ENCODE measurements around the gene TENM3.

TENM3 gene

GRCh38 chr4:182845618-182846017 is 602.4 kb downstream of the TENM3 start:
- no peak for DNase-seq (ENCODE audit: low read depth in 2 of 2)
- TF ChIP-seq CTCF (IDR thresholded peaks at IDR 0.05; ENCODE audit: low read depth, low read length): no peak

GRCh38 chr4:182846036-182846435 is 602.8 kb downstream of the TENM3 start:
- no peak overlapping the region for H3K4me3 ChIP-seq (replicated peaks in 1 of 2; ENCODE audit: low read depth in 2 of 2, low read length in 2 of 2)

More at GRCh38 chr4:182845618-182846017, 602.4 kb downstream of the TENM3 start:
- H3K4me3 ChIP-seq (replicated peaks in 1 of 2; ENCODE audit: low read depth in 2 of 2, low read length in 2 of 2): no peak overlapping the region

GRCh38 chr4:182847576-182848450 is 604.6 kb downstream of the TENM3 start:
- H3K4me3 ChIP-seq (replicated peaks in 1 of 2; ENCODE audit: low read depth in 2 of 2, low read length in 2 of 2): no peak overlapping the region
- TF ChIP-seq CTCF (IDR thresholded peaks at IDR 0.05; ENCODE audit: low read depth, low read length): no peak
- no peak for DNase-seq (ENCODE audit: low read depth in 2 of 2)

More at GRCh38 chr4:182846036-182846435, 602.8 kb downstream of the TENM3 start:
- TF ChIP-seq CTCF (IDR thresholded peaks at IDR 0.05; ENCODE audit: low read depth, low read length): no peak
- DNase-seq (ENCODE audit: low read depth in 2 of 2): no peak

GRCh38 chr4:182848685-182849084 is 605.5 kb downstream of the TENM3 start:
- no peak overlapping the region for H3K4me3 ChIP-seq (replicated peaks in 1 of 2; ENCODE audit: low read depth in 2 of 2, low read length in 2 of 2)
- TF ChIP-seq CTCF (IDR thresholded peaks at IDR 0.05; ENCODE audit: low read depth, low read length): no peak
- DNase-seq (ENCODE audit: low read depth in 2 of 2): no peak
